SK-N-SH (cell line): ENCODE measurements around the gene BFSP2. TPM values are rescaled to one million over a fixed set of nuclear protein-coding genes. Genes with fewer than 3 reads are reported as not detected.
A peak's percentile ranks its signal among the peaks of the same experiment; 100 is the strongest.
"Not testable (repeated sequence)": the region's sequence is repeated elsewhere in the genome, so short reads cannot be mapped to it uniquely, and the experiment has no call there.

Experiments used
- CTCF ChIA-PET: fragments of 300-600, 350-600 bp; formaldehyde crosslinking; extraction: SDS; loops from one replicate; lab custom pipeline; 2021; lab: Yijun Ruan, JAX
- POLR2A ChIA-PET: fragments of 350-600 bp; sonication (Branson Sonifier 250); formaldehyde crosslinking; extraction: SDS; loops from one replicate; lab custom pipeline; 2020; ENCODE audit warnings: antibody characterized with exemption, inconsistent platforms; lab: Yijun Ruan, JAX
- DNase-seq: peaks from one replicate; pipeline ENCODE4 v3.0.0; 2012
- H2AFZ ChIP-seq: fragments of 200-600 bp; sonication (generic); 2 replicates; pipeline ENCODE4 v1.8.1; 2016; ENCODE audit warnings: antibody characterized with exemption, mild to moderate bottlenecking, low read depth
- H3F3A ChIP-seq: fragments of 200-600 bp; sonication (generic); replicated peaks from 2 replicates; pipeline ENCODE3; 2016; ENCODE audit warnings: antibody characterized with exemption, mild to moderate bottlenecking; ENCODE audit not compliant: insufficient read depth
- H3K27ac ChIP-seq, 2 experiments: fragments of 200-500 bp in 1 of 2; fragments of 200-600 bp in 1 of 2; sonication (Bioruptor generic) in 1 of 2; sonication (generic), shearing (Covaris generic) in 1 of 2; 2 replicates each; pipeline versions ENCODE4 v1.5.1 to v1.6.1; 2014 to 2016; ENCODE audit warnings: low read depth in 2 of 2, inconsistent platforms in 1 of 2, low read length in 1 of 2, mild to moderate bottlenecking in 1 of 2, mixed read lengths in 1 of 2
- H3K27me3 ChIP-seq: fragments of 200-600 bp; sonication (generic), shearing (Covaris generic); 2 replicates; pipeline ENCODE4 v1.6.1; 2016; ENCODE audit warnings: mixed run types; ENCODE audit not compliant: insufficient read depth
- H3K36me3 ChIP-seq, 2 experiments: fragments of 200-500 bp in 1 of 2; fragments of 200-600 bp in 1 of 2; sonication (Bioruptor generic) in 1 of 2; sonication (generic) in 1 of 2; replicated peaks in 1 of 2; 2 replicates each; pipeline versions ENCODE3 to v1.5.1; 2014 to 2016; ENCODE audit warnings: low read length in 1 of 2, mild to moderate bottlenecking in 1 of 2; ENCODE audit not compliant: insufficient read depth in 2 of 2, control insufficient read depth in 1 of 2
- H3K4me1 ChIP-seq, 2 experiments: fragments of 200-500 bp in 1 of 2; fragments of 200-600 bp in 1 of 2; sonication (Bioruptor generic) in 1 of 2; sonication (generic), shearing (Covaris generic) in 1 of 2; 2 replicates each; pipeline versions ENCODE4 v1.5.1 to v1.6.1; 2014 to 2016; ENCODE audit warnings: low read depth in 1 of 2, low read length in 1 of 2, mixed run types in 1 of 2; ENCODE audit not compliant: insufficient read depth in 2 of 2, control insufficient read depth in 1 of 2
- H3K4me2 ChIP-seq: fragments of 200-600 bp; sonication (generic), shearing (Covaris generic); 2 replicates; pipeline ENCODE4 v1.6.1; 2017; ENCODE audit warnings: mixed run types
- H3K4me3 ChIP-seq, 2 experiments: fragments of 200-500 bp in 1 of 2; fragments of 200-600 bp in 1 of 2; sonication (Bioruptor generic) in 1 of 2; sonication (generic), shearing (Covaris generic) in 1 of 2; 2 replicates each; pipeline versions ENCODE4 v1.5.1 to v1.8.1; 2014 to 2016; ENCODE audit warnings: low read depth in 2 of 2, inconsistent platforms in 1 of 2, low read length in 1 of 2, mild to moderate bottlenecking in 1 of 2, mixed read lengths in 1 of 2, moderate library complexity in 1 of 2
- H3K79me2 ChIP-seq: fragments of 200-600 bp; sonication (generic); 2 replicates; pipeline ENCODE4 v1.8.1; 2017; ENCODE audit warnings: mild to moderate bottlenecking; ENCODE audit not compliant: insufficient read depth
- H3K9ac ChIP-seq: fragments of 200-600 bp; sonication (generic); 2 replicates; pipeline ENCODE4 v1.6.1; 2017; ENCODE audit warnings: mixed run types
- H3K9me2 ChIP-seq: fragments of 200-600 bp; sonication (generic); 2 replicates; pipeline ENCODE4 v1.6.1; 2017; ENCODE audit warnings: mixed run types
- H3K9me3 ChIP-seq: fragments of 200-600 bp; sonication (generic); 2 replicates; pipeline ENCODE4 v1.6.1; 2017; ENCODE audit warnings: mixed run types, mild to moderate bottlenecking, moderate library complexity
- H4K20me1 ChIP-seq: fragments of 200-600 bp; sonication (generic); 2 replicates; pipeline ENCODE4 v1.6.1; 2017; ENCODE audit warnings: mild to moderate bottlenecking, mixed run types; ENCODE audit not compliant: insufficient read depth
- CHD2 ChIP-seq: fragments of 150-350 bp; IDR thresholded peaks from 2 replicates; pipeline ENCODE4 v1.6.1; 2018; ENCODE audit warnings: low read length; ENCODE audit not compliant: partially characterized antibody
- EP300 ChIP-seq, 2 experiments: IDR thresholded peaks; 2 replicates each; pipeline versions ENCODE4 v1.4.0 to v1.6.1; 2012; ENCODE audit warnings: borderline replicate concordance in 1 of 2, low read depth in 1 of 2, low read length in 1 of 2
- EZH2phosphoT487 ChIP-seq: fragments of 200-600 bp; sonication (generic); IDR thresholded peaks from 2 replicates; pipeline ENCODE4 v1.6.1; 2017; ENCODE audit warnings: low read depth, mixed run types, mild to moderate bottlenecking, antibody characterized with exemption, moderate library complexity, borderline replicate concordance
- YY1 ChIP-seq: IDR thresholded peaks from 2 replicates; pipeline ENCODE4 v1.4.0; 2012; ENCODE audit warnings: low read depth, mild to moderate bottlenecking
- WGBS: methylation state at CpG from one replicate; pipeline ENCODE4 v1.1.6; 2017; ENCODE audit warnings: low lambda C conversion rate; 5-methylcytosine and 5-hydroxymethylcytosine counted together
- polyA plus RNA-seq, 3 experiments: library from polyadenylated mRNA; depleted of rRNA; stranded (reverse); fragments of >200 nt; gene quantifications; 2 replicates each; pipeline ENCODE4 v1.2.3, GENCODE V29; 2012
- TF ChIP-seq, protein P1 (sequence below): fragments of 150-350 bp; IDR thresholded peaks from 2 replicates; pipeline ENCODE4 v1.6.1; 2016; ENCODE audit warnings: mild to moderate bottlenecking, low read depth, low read length
- TF ChIP-seq, protein P2 (sequence below): fragments of 150-350 bp; IDR thresholded peaks from 2 replicates; pipeline ENCODE4 v1.6.1; 2017; ENCODE audit warnings: antibody characterized with exemption, low read length, low read depth, borderline replicate concordance
- TF ChIP-seq, protein P3 (sequence below): fragments of 200-600 bp; sonication (generic); IDR thresholded peaks from 2 replicates; pipeline ENCODE4 v1.6.1; 2017; ENCODE audit warnings: antibody characterized with exemption, mild to moderate bottlenecking, moderate library complexity
- TF ChIP-seq, protein P4 (sequence below): IDR thresholded peaks from 2 replicates; pipeline ENCODE4 v1.4.0; 2012; ENCODE audit warnings: low read depth, borderline replicate concordance

BFSP2 gene
- polyA plus RNA-seq, 1 of the 3 experiments (the other 2 are of a cell fraction), result not detected

DNA sequence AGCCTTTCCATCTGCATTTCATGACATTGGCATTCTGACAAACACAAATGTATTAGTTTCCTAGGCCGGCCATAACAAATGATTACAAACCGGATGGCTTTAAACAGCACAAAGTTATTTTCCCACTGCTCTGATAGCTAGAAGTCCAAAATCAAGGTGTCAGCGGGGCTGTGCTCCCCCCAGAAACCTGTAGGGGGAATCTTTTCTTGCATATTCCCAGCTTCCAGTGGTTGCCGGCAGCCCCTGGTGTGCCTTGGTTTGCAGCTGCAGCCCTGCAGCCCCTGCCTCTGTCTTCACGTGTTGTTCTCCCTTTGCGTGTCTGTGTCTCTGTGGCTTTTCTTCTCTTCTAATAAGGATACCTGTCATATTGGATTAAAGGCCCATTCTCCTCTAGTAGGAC is 94.6 kb downstream of the BFSP2 start:
- no peak overlapping the region for H3K4me3 ChIP-seq
- no peaks in the 10 kb centered on the region for H3K4me1 ChIP-seq
- no peaks in the 10 kb centered on the region for H3K79me2 ChIP-seq
- H3F3A ChIP-seq, result no peaks in the 10 kb centered on the region
- H3K27ac ChIP-seq, result no peak overlapping the region
- TF ChIP-seq, protein P1, sequence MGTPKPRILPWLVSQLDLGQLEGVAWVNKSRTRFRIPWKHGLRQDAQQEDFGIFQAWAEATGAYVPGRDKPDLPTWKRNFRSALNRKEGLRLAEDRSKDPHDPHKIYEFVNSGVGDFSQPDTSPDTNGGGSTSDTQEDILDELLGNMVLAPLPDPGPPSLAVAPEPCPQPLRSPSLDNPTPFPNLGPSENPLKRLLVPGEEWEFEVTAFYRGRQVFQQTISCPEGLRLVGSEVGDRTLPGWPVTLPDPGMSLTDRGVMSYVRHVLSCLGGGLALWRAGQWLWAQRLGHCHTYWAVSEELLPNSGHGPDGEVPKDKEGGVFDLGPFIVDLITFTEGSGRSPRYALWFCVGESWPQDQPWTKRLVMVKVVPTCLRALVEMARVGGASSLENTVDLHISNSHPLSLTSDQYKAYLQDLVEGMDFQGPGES, result no peak
- TF ChIP-seq, protein P2, sequence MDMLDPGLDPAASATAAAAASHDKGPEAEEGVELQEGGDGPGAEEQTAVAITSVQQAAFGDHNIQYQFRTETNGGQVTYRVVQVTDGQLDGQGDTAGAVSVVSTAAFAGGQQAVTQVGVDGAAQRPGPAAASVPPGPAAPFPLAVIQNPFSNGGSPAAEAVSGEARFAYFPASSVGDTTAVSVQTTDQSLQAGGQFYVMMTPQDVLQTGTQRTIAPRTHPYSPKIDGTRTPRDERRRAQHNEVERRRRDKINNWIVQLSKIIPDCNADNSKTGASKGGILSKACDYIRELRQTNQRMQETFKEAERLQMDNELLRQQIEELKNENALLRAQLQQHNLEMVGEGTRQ, result no peak
- TF ChIP-seq CHD2 (no peak), EP300 (IDR thresholded peaks at IDR 0.05; ENCODE audit: borderline replicate concordance in 1 of 2, low read depth in 1 of 2, low read length in 1 of 2) (no peak), EZH2phosphoT487 (no peak), YY1 (no peak)
- TF ChIP-seq, protein P3, sequence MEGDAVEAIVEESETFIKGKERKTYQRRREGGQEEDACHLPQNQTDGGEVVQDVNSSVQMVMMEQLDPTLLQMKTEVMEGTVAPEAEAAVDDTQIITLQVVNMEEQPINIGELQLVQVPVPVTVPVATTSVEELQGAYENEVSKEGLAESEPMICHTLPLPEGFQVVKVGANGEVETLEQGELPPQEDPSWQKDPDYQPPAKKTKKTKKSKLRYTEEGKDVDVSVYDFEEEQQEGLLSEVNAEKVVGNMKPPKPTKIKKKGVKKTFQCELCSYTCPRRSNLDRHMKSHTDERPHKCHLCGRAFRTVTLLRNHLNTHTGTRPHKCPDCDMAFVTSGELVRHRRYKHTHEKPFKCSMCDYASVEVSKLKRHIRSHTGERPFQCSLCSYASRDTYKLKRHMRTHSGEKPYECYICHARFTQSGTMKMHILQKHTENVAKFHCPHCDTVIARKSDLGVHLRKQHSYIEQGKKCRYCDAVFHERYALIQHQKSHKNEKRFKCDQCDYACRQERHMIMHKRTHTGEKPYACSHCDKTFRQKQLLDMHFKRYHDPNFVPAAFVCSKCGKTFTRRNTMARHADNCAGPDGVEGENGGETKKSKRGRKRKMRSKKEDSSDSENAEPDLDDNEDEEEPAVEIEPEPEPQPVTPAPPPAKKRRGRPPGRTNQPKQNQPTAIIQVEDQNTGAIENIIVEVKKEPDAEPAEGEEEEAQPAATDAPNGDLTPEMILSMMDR, result peak; percentile 31
- TF ChIP-seq, protein P4, sequence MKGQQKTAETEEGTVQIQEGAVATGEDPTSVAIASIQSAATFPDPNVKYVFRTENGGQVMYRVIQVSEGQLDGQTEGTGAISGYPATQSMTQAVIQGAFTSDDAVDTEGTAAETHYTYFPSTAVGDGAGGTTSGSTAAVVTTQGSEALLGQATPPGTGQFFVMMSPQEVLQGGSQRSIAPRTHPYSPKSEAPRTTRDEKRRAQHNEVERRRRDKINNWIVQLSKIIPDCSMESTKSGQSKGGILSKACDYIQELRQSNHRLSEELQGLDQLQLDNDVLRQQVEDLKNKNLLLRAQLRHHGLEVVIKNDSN, result no peak
- H3K9me3 ChIP-seq, result no peaks in the 10 kb centered on the region
- WGBS, result 59% methylated on average over 6 of the region's 6 CpGs
- H3K27me3 ChIP-seq, result no peaks in the 10 kb centered on the region
- no peak overlapping the region for H3K4me2 ChIP-seq
- H3K36me3 ChIP-seq, result no peaks in the 10 kb centered on the region
- H3K9me2 ChIP-seq, result no peaks in the 10 kb centered on the region
- POLR2A ChIA-PET, result no interaction called here
- CTCF ChIA-PET, result no interaction called here
- H3K9ac ChIP-seq, result no peak overlapping the region
- no peak overlapping the region for H2AFZ ChIP-seq
- no peak for DNase-seq
- no peaks in the 10 kb centered on the region for H4K20me1 ChIP-seq

DNA sequence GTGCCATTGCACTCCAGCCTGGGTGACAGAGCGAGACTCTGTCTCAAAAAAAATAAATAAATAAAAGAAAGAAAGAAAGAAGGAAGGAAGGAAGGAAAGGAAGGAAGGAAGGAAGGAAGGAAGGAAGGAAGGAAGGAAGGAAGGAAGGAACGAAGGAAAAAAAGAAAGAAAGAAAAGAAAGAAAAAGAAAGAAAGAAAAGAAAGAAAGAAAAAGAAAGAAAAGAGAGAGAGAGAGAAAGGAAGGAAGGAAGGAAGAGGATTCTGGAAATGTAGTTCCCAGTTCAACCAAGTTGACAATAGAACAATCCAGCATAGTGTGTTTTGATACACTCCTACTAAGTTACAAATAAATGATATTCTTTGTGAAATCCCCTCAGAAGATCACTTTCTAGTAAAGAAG is 102.7 kb downstream of the BFSP2 start:
- H3K4me3 ChIP-seq, H3K9me3 ChIP-seq, H3K9ac ChIP-seq, H3K27ac ChIP-seq, POLR2A ChIA-PET, H3K36me3 ChIP-seq, CTCF ChIA-PET, H2AFZ ChIP-seq, H4K20me1 ChIP-seq, H3K4me2 ChIP-seq, DNase-seq, H3K27me3 ChIP-seq, H3K9me2 ChIP-seq, H3K4me1 ChIP-seq, H3F3A ChIP-seq, H3K79me2 ChIP-seq: not testable (repeated sequence)
- WGBS, result 72% methylated on average over 2 of the region's 2 CpGs
